ENCODE measurements around the gene RAB9A. TPM values are rescaled to one million over a fixed set of nuclear protein-coding genes. Genes with fewer than 3 reads are reported as not detected.
A peak's percentile ranks its signal among the peaks of the same experiment; 100 is the strongest.
"Not testable (repeated sequence)": the region's sequence is repeated elsewhere in the genome, so short reads cannot be mapped to it uniquely, and the experiment has no call there.

Gene RAB9A
- total RNA-seq = 10 to 100 TPM; 12.9 to 13.1 TPM
- polyA plus RNA-seq (ENCODE audit: insufficient read depth, low read depth, low replicate concordance) = 13.2 TPM
- long read RNA-seq, donor 1, transcript RAB9A-202 (3 exons, 2,039 nt) = major isoform, 14 of 17 reads
- long read RNA-seq, donor 1, partial matches to known transcripts = 0 of 17 reads
- long read RNA-seq, donor 1, other reads (novel, unspliced or antisense) = 0 of 17 reads
- long read RNA-seq, donor 2, transcript RAB9A-202 (3 exons, 2,039 nt) = major isoform, 13 of 17 reads
- long read RNA-seq, donor 2, partial matches to known transcripts = 0 of 17 reads
- long read RNA-seq, donor 2, other reads (novel, unspliced or antisense) = 0 of 17 reads

- no peak for TF ChIP-seq CTCF (IDR thresholded peaks at IDR 0.05)
- TF ChIP-seq POLR2A (IDR thresholded peaks at IDR 0.05) = no peak
- WGBS, 2 donors = 0 to 2% methylated on average over 3 to 36 of the region's 68 CpGs
- no peaks in the 10 kb centered on the region for H3K9me3 ChIP-seq
Measured at GRCh38 chrX:13688958-13689740, at the start of gene RAB9A. Gene RAB9A (plus strand): TSS chrX:13689128. CDS start chrX:13708747, 19,619 bp downstream.

GRCh38 chrX:13641684-13642083, 47.2 kb upstream of the RAB9A start:
- H3K27ac ChIP-seq; H3K9me3 ChIP-seq; H3K27me3 ChIP-seq; DNase-seq; H3K4me3 ChIP-seq; H3K36me3 ChIP-seq (ENCODE audit: low read depth, missing control alignments); H3K4me1 ChIP-seq: not testable (repeated sequence)
- WGBS, 2 donors = 94 to 100% methylated on average over 2 to 3 of the region's 4 CpGs
- intact Hi-C loops (cut with DNase I; ENCODE audit: low total_unique reads) = loop anchor here (10.0 kb wide), 1 partner anchor 127 kb away; no protein-coding TSS in a partner anchor

More at GRCh38 chrX:13688958-13689740, at the start of gene RAB9A:
- Histone ChIP-seq H3K4me1 (peaks cover 3% of the 10 kb centered on the region), H3K4me3 (peak within 1 kb of the TSS; percentile 63 to 79), H3K27me3 (no peaks in the 10 kb centered on the region), H3K27ac (peak within 1 kb of the TSS; percentile 92 to 93), H3K36me3 (ENCODE audit: low read depth, missing control alignments) (no peaks in the 10 kb centered on the region)
- intact Hi-C loops (cut with DNase I; ENCODE audit: low total_unique reads) = no loop called here
- peak; percentile 86 for DNase-seq

- no peak overlapping the region for H3K4me3 ChIP-seq
- intact Hi-C loops (cut with DNase I; ENCODE audit: low total_unique reads) = loop anchor here (10.0 kb wide), 1 partner anchor 131 kb away; no protein-coding TSS in a partner anchor
- WGBS, 2 donors = 63 to 65% methylated on average over 8 to 9 of the region's 9 CpGs
- H3K27ac ChIP-seq = no peak overlapping the region
- H3K4me1 ChIP-seq = no peaks in the 10 kb centered on the region
- H3K9me3 ChIP-seq = no peaks in the 10 kb centered on the region
- no peaks in the 10 kb centered on the region for H3K27me3 ChIP-seq
- no peaks in the 10 kb centered on the region for H3K36me3 ChIP-seq (ENCODE audit: low read depth, missing control alignments)
- no peak for TF ChIP-seq POLR2A (IDR thresholded peaks at IDR 0.05)
- no peak for TF ChIP-seq CTCF (IDR thresholded peaks at IDR 0.05)
- no peak for DNase-seq
Measured at GRCh38 chrX:13645464-13646153, 43.3 kb upstream of the RAB9A start.

- peak; percentile 77 for DNase-seq
- intact Hi-C loops (cut with DNase I; ENCODE audit: low total_unique reads) = loop anchor here (10.0 kb wide), 1 partner anchor 131 kb away; no protein-coding TSS in a partner anchor
- Histone ChIP-seq H3K4me1 (no peaks in the 10 kb centered on the region), H3K36me3 (ENCODE audit: low read depth, missing control alignments) (no peaks in the 10 kb centered on the region), H3K4me3 (no peak overlapping the region), H3K27ac (no peak overlapping the region), H3K9me3 (no peaks in the 10 kb centered on the region), H3K27me3 (no peaks in the 10 kb centered on the region)
- 63 to 74% methylated on average over 3 of the region's 3 CpGs for whole genome bisulfite sequencing, 2 donors
- TF ChIP-seq CTCF (IDR thresholded peaks at IDR 0.05) (peak in 2 of 3 experiments; percentile 37 to 46), POLR2A (IDR thresholded peaks at IDR 0.05) (no peak)
Measured at GRCh38 chrX:13646154-13646549, 42.8 kb upstream of the RAB9A start.

Data from testis (tissue), 5 donors.